ENCODE results near the gene SGK1. TPM values are rescaled to one million over a fixed set of nuclear protein-coding genes. Genes with fewer than 3 reads are reported as not detected.

SGK1 gene
- total RNA-seq, 6 experiments from 2014 or later = 15.9 to 149 (median 43.0) TPM

DNA sequence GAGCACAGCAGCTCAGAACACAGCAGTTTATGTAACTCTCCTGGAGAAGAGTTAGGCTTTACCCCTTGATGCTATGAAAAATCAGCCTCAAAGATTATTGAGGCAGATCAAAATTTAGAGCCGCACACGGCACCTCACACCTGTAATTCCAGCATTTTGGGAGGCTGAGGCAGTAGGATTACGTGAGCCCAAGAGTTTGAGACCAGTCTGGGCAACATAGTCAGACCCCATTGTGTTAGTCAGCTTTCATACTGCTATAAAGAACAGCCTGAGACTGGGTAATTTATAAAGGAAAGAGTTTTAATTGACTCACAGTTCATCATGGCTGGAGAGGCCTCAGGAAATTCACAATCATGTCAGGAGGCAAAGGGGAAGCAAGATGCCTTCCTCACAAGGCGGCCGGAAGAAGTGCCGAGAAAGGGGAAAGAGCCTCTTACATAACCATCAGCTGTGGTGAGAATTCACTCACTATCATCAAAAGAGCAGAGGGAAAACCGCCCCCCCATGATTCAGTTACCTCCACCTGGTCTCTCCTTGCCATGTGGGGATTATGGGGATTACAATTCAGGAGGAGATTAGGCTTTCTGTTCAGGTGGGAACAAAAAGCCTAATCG is 87.7 kb downstream of the SGK1 start:
- Histone ChIP-seq H3K36me3 (no peaks in the 10 kb centered on the region), H3K27ac (no peak overlapping the region), H3K4me1 (no peaks in the 10 kb centered on the region), H3K4me3 (no peak overlapping the region), H3K27me3 (no peaks in the 10 kb centered on the region), H3K9me3 (no peaks in the 10 kb centered on the region)
- ATAC-seq (peak; percentile 44 to 81 (median 76)), DNase-seq (peak in 1 of 3 donors; percentile 41)
- TF ChIP-seq CTCF (IDR thresholded peaks at IDR 0.05) = no peak
- no peak for TF ChIP-seq POLR2A (IDR thresholded peaks at IDR 0.05)
- intact Hi-C loops (cut with DNase I) = no loop called here
- WGBS (ENCODE audit: insufficient coverage, low coverage, low lambda C conversion rate, missing lambda C conversion rate) = 66% methylated on average over 8 of the region's 8 CpGs

DNA sequence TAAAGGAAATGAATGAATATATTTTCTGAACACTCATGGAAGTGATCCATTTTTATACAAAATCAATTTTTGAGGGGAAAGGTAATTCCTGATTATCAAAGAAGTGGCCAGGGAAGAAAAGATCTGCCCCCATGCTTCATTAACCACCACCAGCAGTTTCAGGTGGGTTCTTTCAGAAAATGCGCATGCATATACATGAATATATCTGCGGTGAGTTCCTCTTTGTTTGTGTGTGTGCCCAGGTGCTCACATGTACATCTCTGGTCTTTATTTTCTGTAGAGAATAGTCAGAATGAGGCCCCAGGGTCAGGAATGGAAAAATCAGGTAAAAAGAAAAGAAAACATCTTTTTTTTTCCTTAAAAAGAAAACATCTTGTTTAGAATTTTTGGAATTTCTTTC is 88.4 kb downstream of the SGK1 start:
- TF ChIP-seq CTCF (IDR thresholded peaks at IDR 0.05) (no peak), POLR2A (IDR thresholded peaks at IDR 0.05) (no peak)
- intact Hi-C loops (cut with DNase I) = no loop called here
- H3K36me3 ChIP-seq = no peaks in the 10 kb centered on the region
- ATAC-seq = no peak
- peaks cover 0 to under 1% (median 0%) of the 10 kb centered on the region in 4 donors for H3K4me1 ChIP-seq
- no peak overlapping the region for H3K27ac ChIP-seq
- H3K4me3 ChIP-seq = no peak overlapping the region
- DNase-seq = no peak
- WGBS (ENCODE audit: insufficient coverage, low coverage, low lambda C conversion rate, missing lambda C conversion rate) = 92% methylated on average over 2 of the region's 2 CpGs
- no peaks in the 10 kb centered on the region for H3K9me3 ChIP-seq
- no peaks in the 10 kb centered on the region for H3K27me3 ChIP-seq

GRCh38 chr6:134223796-134224420 is 94.0 kb downstream of the SGK1 start:
- peak; percentile 50 to 87 (median 73) for ATAC-seq
- Histone ChIP-seq H3K9me3 (no peaks in the 10 kb centered on the region), H3K27ac (no peak overlapping the region), H3K4me3 (no peak overlapping the region), H3K4me1 (peaks cover 0 to 13% (median 0%) of the 10 kb centered on the region in 4 donors), H3K27me3 (no peaks in the 10 kb centered on the region), H3K36me3 (no peaks in the 10 kb centered on the region)
- TF ChIP-seq POLR2A (IDR thresholded peaks at IDR 0.05) (no peak), CTCF (IDR thresholded peaks at IDR 0.05) (no peak)
- 19% methylated on average over 2 of the region's 2 CpGs for WGBS (ENCODE audit: insufficient coverage, low coverage, low lambda C conversion rate, missing lambda C conversion rate)
- DNase-seq = no peak
- intact Hi-C loops (cut with DNase I) = no loop called here

DNA sequence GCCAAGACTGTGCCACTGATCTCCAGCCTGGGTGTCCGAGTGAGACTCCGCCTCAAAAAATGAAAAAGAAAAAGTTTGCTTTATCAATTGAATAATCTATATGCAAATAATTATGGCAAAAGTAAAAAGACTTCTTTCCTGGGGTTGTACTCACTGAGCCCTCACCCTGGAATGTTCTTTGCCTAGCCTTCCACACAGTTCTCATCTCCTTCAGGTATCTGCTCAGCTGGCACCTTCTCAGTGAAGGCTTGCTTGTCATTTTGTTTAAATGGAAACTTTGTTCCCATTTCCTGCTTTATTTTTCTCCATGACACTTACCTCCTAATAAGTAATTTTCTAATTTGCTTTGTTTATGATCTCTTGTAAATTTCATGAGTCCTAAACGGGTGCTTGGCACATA is 96.7 kb downstream of the SGK1 start:
- intact Hi-C loops (cut with DNase I) = no loop called here
- Histone ChIP-seq H3K27ac (no peak overlapping the region), H3K9me3 (no peaks in the 10 kb centered on the region), H3K36me3 (no peaks in the 10 kb centered on the region), H3K27me3 (no peaks in the 10 kb centered on the region), H3K4me3 (no peak overlapping the region), H3K4me1 (peaks cover 0 to 20% (median 0%) of the 10 kb centered on the region in 4 donors)
- ATAC-seq (no peak), DNase-seq (no peak)
- 80% methylated on average over 3 of the region's 3 CpGs for WGBS (ENCODE audit: insufficient coverage, low coverage, low lambda C conversion rate, missing lambda C conversion rate)
- TF ChIP-seq POLR2A (IDR thresholded peaks at IDR 0.05) (no peak), CTCF (IDR thresholded peaks at IDR 0.05) (no peak)
